MM.1S (cell line): ENCODE data around the gene BICD1.

Source experiments
- DNase-seq: peaks from one replicate; pipeline ENCODE4 v3.0.0-alpha.2; 2015
- H2AFZ ChIP-seq: fragments of 300-600 bp; sonication (generic); 2 replicates; pipeline ENCODE4 v1.6.0; 2016; ENCODE audit warnings: antibody characterized with exemption, low read length
- H3F3A ChIP-seq: fragments of 300-600 bp; sonication (generic); 2 replicates; pipeline ENCODE4 v1.6.1; 2016; ENCODE audit warnings: mild to moderate bottlenecking, antibody characterized with exemption, low read length, moderate library complexity, mixed read lengths; ENCODE audit not compliant: insufficient read depth
- H3K27ac ChIP-seq: fragments of 300-600 bp; sonication (generic); 2 replicates; pipeline ENCODE4 v1.5.1; 2016; ENCODE audit warnings: mild to moderate bottlenecking, low read length
- H3K27me3 ChIP-seq: fragments of 300-600 bp; sonication (generic); replicated peaks from 2 replicates; pipeline ENCODE4 v1.6.0; 2016; ENCODE audit warnings: low read length; ENCODE audit not compliant: insufficient read depth
- H3K36me3 ChIP-seq: fragments of 300-600 bp; sonication (generic); replicated peaks from 2 replicates; pipeline ENCODE4 v1.6.1; 2016; ENCODE audit warnings: mild to moderate bottlenecking, low read length, mixed read lengths; ENCODE audit not compliant: insufficient read depth
- H3K4me1 ChIP-seq: fragments of 300-600 bp; sonication (generic); 2 replicates; pipeline ENCODE4 v1.6.1; 2016; ENCODE audit warnings: low read length, mixed read lengths
- H3K4me2 ChIP-seq: fragments of 300-600 bp; sonication (generic); 2 replicates; pipeline ENCODE4 v1.6.0; 2016; ENCODE audit warnings: low read depth, low read length
- H3K4me3 ChIP-seq: fragments of 300-600 bp; sonication (generic); 2 replicates; pipeline ENCODE4 v1.5.1; 2016; ENCODE audit warnings: low read length, mixed read lengths
- H3K79me2 ChIP-seq: fragments of 300-600 bp; sonication (generic); 2 replicates; pipeline ENCODE4 v1.6.1; 2016; ENCODE audit warnings: mixed run types, low read length, mixed read lengths
- H3K9ac ChIP-seq: fragments of 300-600 bp; sonication (generic); 2 replicates; pipeline ENCODE4 v1.6.1; 2016; ENCODE audit warnings: low read length, mixed read lengths
- H3K9me2 ChIP-seq: fragments of 300-600 bp; sonication (generic); replicated peaks from 2 replicates; pipeline ENCODE4 v1.6.1; 2016; ENCODE audit warnings: mild to moderate bottlenecking, low read length, mixed read lengths; ENCODE audit not compliant: insufficient read depth
- H3K9me3 ChIP-seq: fragments of 300-600 bp; sonication (generic); replicated peaks from 2 replicates; pipeline ENCODE4 v1.6.1; 2016; ENCODE audit warnings: mild to moderate bottlenecking, low read length, mixed read lengths; ENCODE audit not compliant: insufficient read depth
- H4K20me1 ChIP-seq: fragments of 300-600 bp; sonication (generic); 2 replicates; pipeline ENCODE4 v1.6.1; 2016; ENCODE audit warnings: mild to moderate bottlenecking, low read length, moderate library complexity, mixed read lengths; ENCODE audit not compliant: insufficient read depth
- EZH2 ChIP-seq: fragments of 300-600 bp; sonication (generic); optimal IDR thresholded peaks from 2 replicates; pipeline ENCODE3; 2017; ENCODE audit warnings: low read depth, mild to moderate bottlenecking, antibody characterized with exemption, low read length, mixed read lengths
- EZH2phosphoT487 ChIP-seq: fragments of 300-600 bp; sonication (generic); IDR thresholded peaks from 2 replicates; pipeline ENCODE4 v1.6.1; 2018; ENCODE audit warnings: antibody characterized with exemption, low read length
- TF ChIP-seq, protein P1 (sequence below): fragments of 300-600 bp; sonication (generic); IDR thresholded peaks from 2 replicates; pipeline ENCODE4 v1.5.1; 2016; ENCODE audit warnings: antibody characterized with exemption, low read length, mixed read lengths

Gene BICD1

DNA sequence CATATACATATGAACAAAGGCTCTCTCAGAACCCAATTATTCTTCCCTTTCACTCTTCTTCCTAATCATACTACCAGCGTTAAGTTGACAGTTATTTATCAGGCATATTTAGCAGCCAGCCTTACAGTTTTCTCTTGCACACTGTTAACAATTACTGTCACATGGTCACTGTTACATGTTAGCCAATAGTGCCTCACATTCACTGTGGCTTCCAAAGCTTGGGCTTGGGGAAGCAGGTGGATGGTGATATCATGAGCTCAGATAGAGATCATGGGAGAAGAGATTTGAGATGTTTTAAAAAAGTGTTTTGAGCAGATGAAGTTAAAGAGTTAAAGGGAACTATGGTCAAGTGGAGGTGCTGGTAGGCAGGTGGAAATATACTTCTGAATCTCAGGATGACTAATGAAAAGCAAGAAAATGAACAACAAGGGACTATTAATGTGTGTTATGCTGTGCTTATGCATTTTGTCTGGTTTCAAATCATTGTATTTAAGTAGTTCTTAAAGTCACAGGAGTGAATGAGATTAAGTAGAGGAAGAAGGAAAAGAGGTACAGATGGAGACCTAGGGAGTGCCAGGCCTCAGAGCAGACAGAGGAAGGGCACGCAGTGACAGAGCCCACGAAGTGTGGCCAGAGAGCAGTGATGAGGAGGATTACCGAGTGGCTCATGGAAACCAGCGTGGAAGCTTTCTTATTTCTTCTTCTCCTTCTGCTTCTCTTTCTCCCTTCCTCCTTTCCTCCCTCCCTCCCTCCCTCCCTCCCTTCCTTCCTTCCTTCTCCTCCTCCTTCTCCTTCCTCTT is 39.6 kb downstream of the BICD1 start:
- Histone ChIP-seq H3K9me2 (no peaks in the 10 kb centered on the region), H3K27ac (no peak overlapping the region), H2AFZ (no peak overlapping the region), H4K20me1 (no peaks in the 10 kb centered on the region), H3K36me3 (no peaks in the 10 kb centered on the region), H3K79me2 (peaks cover 33% of the 10 kb centered on the region), H3K27me3 (no peaks in the 10 kb centered on the region), H3F3A (peaks cover 7% of the 10 kb centered on the region; the same call in 1 of the 2 replicates), H3K4me3 (no peak overlapping the region), H3K4me2 (no peak overlapping the region), H3K9ac (no peak overlapping the region), H3K4me1 (peaks cover 39% of the 10 kb centered on the region), H3K9me3 (no peaks in the 10 kb centered on the region)
- DNase-seq = no peak
- TF ChIP-seq EZH2phosphoT487 = no peak
- TF ChIP-seq, protein P1, sequence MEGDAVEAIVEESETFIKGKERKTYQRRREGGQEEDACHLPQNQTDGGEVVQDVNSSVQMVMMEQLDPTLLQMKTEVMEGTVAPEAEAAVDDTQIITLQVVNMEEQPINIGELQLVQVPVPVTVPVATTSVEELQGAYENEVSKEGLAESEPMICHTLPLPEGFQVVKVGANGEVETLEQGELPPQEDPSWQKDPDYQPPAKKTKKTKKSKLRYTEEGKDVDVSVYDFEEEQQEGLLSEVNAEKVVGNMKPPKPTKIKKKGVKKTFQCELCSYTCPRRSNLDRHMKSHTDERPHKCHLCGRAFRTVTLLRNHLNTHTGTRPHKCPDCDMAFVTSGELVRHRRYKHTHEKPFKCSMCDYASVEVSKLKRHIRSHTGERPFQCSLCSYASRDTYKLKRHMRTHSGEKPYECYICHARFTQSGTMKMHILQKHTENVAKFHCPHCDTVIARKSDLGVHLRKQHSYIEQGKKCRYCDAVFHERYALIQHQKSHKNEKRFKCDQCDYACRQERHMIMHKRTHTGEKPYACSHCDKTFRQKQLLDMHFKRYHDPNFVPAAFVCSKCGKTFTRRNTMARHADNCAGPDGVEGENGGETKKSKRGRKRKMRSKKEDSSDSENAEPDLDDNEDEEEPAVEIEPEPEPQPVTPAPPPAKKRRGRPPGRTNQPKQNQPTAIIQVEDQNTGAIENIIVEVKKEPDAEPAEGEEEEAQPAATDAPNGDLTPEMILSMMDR = no peak
- TF ChIP-seq EZH2 = no peak

DNA sequence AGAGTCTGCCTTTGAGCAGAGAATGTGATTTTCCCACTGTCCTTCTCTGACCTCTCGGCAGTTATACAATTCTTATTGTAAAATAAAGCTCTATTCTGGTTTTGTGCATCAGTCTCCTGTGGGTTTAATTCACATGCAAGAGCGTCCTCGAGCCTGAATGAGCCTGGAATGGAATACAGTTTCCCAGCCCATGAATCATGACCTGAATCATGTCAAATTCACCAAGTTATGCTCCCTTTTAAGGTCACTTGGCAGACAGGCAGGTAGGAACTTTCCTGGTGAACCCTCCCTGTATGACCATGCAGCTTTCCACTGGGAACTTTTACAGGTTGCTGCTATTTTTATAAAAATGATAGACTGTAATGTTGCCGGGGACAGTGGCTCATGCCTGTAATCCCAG is 41.7 kb downstream of the BICD1 start:
- peaks cover 27% of the 10 kb centered on the region for H3K79me2 ChIP-seq
- H3K4me1 ChIP-seq = peaks cover 29% of the 10 kb centered on the region
- no peak overlapping the region for H3K27ac ChIP-seq
- H3K4me2 ChIP-seq = no peak overlapping the region
- no peak overlapping the region for H2AFZ ChIP-seq
- peaks cover 2% of the 10 kb centered on the region; the same call in 1 of the 2 replicates for H3F3A ChIP-seq
- H3K36me3 ChIP-seq = no peaks in the 10 kb centered on the region
- no peak overlapping the region for H3K9ac ChIP-seq
- no peaks in the 10 kb centered on the region for H3K27me3 ChIP-seq
- no peaks in the 10 kb centered on the region for H3K9me3 ChIP-seq
- DNase-seq = no peak
- H4K20me1 ChIP-seq = no peaks in the 10 kb centered on the region
- H3K9me2 ChIP-seq = no peaks in the 10 kb centered on the region
- TF ChIP-seq, protein P1 = no peak
- TF ChIP-seq EZH2 (no peak), EZH2phosphoT487 (no peak)
- no peak overlapping the region for H3K4me3 ChIP-seq

DNA sequence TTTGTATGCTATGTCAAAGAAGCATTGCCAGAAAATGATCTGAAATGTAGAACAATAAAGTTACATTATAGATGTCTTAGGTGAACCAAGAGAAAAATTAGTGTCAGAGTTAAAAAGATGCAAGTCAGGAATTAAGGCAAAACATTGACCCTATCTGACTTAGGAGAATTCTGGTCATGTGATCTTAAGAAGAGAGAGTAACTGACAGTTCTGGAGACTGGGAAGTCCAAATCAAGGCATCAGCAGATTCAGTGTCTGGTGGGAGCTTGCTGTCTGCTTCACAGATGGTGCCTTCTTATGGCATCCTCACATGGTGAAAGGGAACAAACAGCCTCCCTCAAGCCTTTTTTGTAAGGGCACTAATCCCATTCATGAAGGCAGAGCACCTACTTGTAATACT is 42.8 kb downstream of the BICD1 start:
- Histone ChIP-seq H3F3A (peaks cover 2% of the 10 kb centered on the region; the same call in 1 of the 2 replicates), H3K27ac (no peak overlapping the region), H3K9ac (no peak overlapping the region), H3K79me2 (peaks cover 22% of the 10 kb centered on the region), H2AFZ (no peak overlapping the region), H3K4me3 (no peak overlapping the region), H3K27me3 (no peaks in the 10 kb centered on the region), H4K20me1 (no peaks in the 10 kb centered on the region), H3K9me2 (no peaks in the 10 kb centered on the region), H3K4me1 (peaks cover 19% of the 10 kb centered on the region), H3K9me3 (no peaks in the 10 kb centered on the region), H3K36me3 (no peaks in the 10 kb centered on the region), H3K4me2 (no peak overlapping the region)
- TF ChIP-seq EZH2 (no peak), EZH2phosphoT487 (no peak)
- TF ChIP-seq, protein P1 = no peak
- DNase-seq = no peak
